Measurements from ENCODE around the gene SNAI1. TPM values are rescaled to one million over a fixed set of nuclear protein-coding genes. Genes with fewer than 3 reads are reported as not detected.
"Not testable (repeated sequence)": the region's sequence is repeated elsewhere in the genome, so short reads cannot be mapped to it uniquely, and the experiment has no call there.

The SNAI1 gene
- total and polyA plus RNA-seq, 8 donors = 2.8 to 12.2 (median 8.5) TPM

GRCh38 chr20:50005471-50005981, 22.7 kb downstream of the SNAI1 start:
- ATAC-seq (peak; percentile 24), DNase-seq (no peak)
- H3K4me1 ChIP-seq = peaks cover 0 to 57% of the 10 kb centered on the region in 2 donors
- no peak overlapping the region for H3K27ac ChIP-seq
- intact Hi-C loops (cut with DNase I) = no loop called here
- H3K36me3 ChIP-seq = no peaks in the 10 kb centered on the region
- no peak overlapping the region for H3K4me3 ChIP-seq
- no peaks in the 10 kb centered on the region for H3K9me3 ChIP-seq
- H3K27me3 ChIP-seq = peaks cover 0 to 18% of the 10 kb centered on the region in 2 donors
- TF ChIP-seq CTCF (IDR thresholded peaks at IDR 0.05) = no peak

GRCh38 chr20:50007369-50007768, 24.6 kb downstream of the SNAI1 start:
- intact Hi-C loops (cut with DNase I) = no loop called here
- H3K4me3 ChIP-seq = no peak overlapping the region
- H3K27me3 ChIP-seq = peaks cover 0 to 21% of the 10 kb centered on the region in 2 donors
- no peaks in the 10 kb centered on the region for H3K9me3 ChIP-seq
- H3K27ac ChIP-seq = no peak overlapping the region
- peaks cover 0 to 45% of the 10 kb centered on the region in 2 donors for H3K4me1 ChIP-seq
- TF ChIP-seq CTCF (IDR thresholded peaks at IDR 0.05) = no peak
- ATAC-seq (no peak), DNase-seq (no peak)
- no peaks in the 10 kb centered on the region for H3K36me3 ChIP-seq

- ATAC-seq = no peak
Observed at GRCh38 chr20:50008007-50008406, 25.2 kb downstream of the SNAI1 start.

GRCh38 chr20:50009521-50010454, 27.0 kb downstream of the SNAI1 start:
- no peaks in the 10 kb centered on the region for H3K36me3 ChIP-seq
- H3K27ac ChIP-seq = no peak overlapping the region
- peaks cover 0 to 31% of the 10 kb centered on the region in 2 donors for H3K4me1 ChIP-seq
- TF ChIP-seq CTCF (IDR thresholded peaks at IDR 0.05) = no peak
- H3K4me3 ChIP-seq = no peak overlapping the region
- ATAC-seq = no peak
- no peaks in the 10 kb centered on the region for H3K9me3 ChIP-seq
- H3K27me3 ChIP-seq = peaks cover 0 to 21% of the 10 kb centered on the region in 2 donors
- no peak for DNase-seq
- intact Hi-C loops (cut with DNase I) = no loop called here

More at GRCh38 chr20:50008007-50008406, 25.2 kb downstream of the SNAI1 start:
- no peak for DNase-seq
- no peaks in the 10 kb centered on the region for H3K9me3 ChIP-seq
- H3K4me3 ChIP-seq = no peak overlapping the region
- intact Hi-C loops (cut with DNase I) = no loop called here
- H3K4me1 ChIP-seq = peaks cover 0 to 39% of the 10 kb centered on the region in 2 donors
- TF ChIP-seq CTCF (IDR thresholded peaks at IDR 0.05) = no peak
- no peaks in the 10 kb centered on the region for H3K36me3 ChIP-seq
- peaks cover 0 to 21% of the 10 kb centered on the region in 2 donors for H3K27me3 ChIP-seq
- no peak overlapping the region for H3K27ac ChIP-seq

- H3K27ac ChIP-seq; intact Hi-C loops (cut with DNase I); ATAC-seq; H3K9me3 ChIP-seq; DNase-seq; H3K4me3 ChIP-seq; H3K36me3 ChIP-seq: not testable (repeated sequence)
- Histone ChIP-seq H3K4me1 (peaks cover 0 to 14% of the 10 kb centered on the region in 2 donors), H3K27me3 (peaks cover 0 to 21% of the 10 kb centered on the region in 2 donors)
Observed at GRCh38 chr20:50011597-50011996, 28.8 kb downstream of the SNAI1 start.

Data from left lung (tissue), 10 donors.